H9 (cell line): ENCODE measurements around the gene DDIT4. TPM values are rescaled to one million over a fixed set of nuclear protein-coding genes. Genes with fewer than 3 reads are reported as not detected.

Source experiments
- DNase-seq: peaks from one replicate; pipeline ENCODE4 v3.0.0-alpha.2; 2017
- H2AFZ ChIP-seq: one replicate; pipeline ENCODE4 v1.6.1; 2013; ENCODE audit warnings: mild to moderate bottlenecking, low read length, control low read depth, moderate library complexity
- H2AK5ac ChIP-seq: 2 replicates; pipeline ENCODE4 v1.6.1; 2013; ENCODE audit warnings: low read length, control low read depth, mixed read lengths; ENCODE audit not compliant: insufficient read length
- H2BK120ac ChIP-seq: one replicate; pipeline ENCODE4 v1.6.1; 2013; ENCODE audit warnings: low read depth, mild to moderate bottlenecking, low read length, control low read depth, inconsistent platforms; ENCODE audit not compliant: poor library complexity, severe bottlenecking
- H2BK12ac ChIP-seq: 2 replicates; pipeline ENCODE4 v1.6.1; 2013; ENCODE audit warnings: low read length, control low read depth, mixed read lengths, low read depth; ENCODE audit not compliant: insufficient read length
- H2BK15ac ChIP-seq: 2 replicates; pipeline ENCODE4 v1.6.1; 2013; ENCODE audit warnings: low read depth, low read length, control low read depth
- H2BK20ac ChIP-seq: one replicate; pipeline ENCODE4 v1.6.1; 2013; ENCODE audit warnings: low read depth, mild to moderate bottlenecking, low read length, control low read depth, inconsistent platforms; ENCODE audit not compliant: poor library complexity, severe bottlenecking
- H2BK5ac ChIP-seq: 2 replicates; pipeline ENCODE4 v1.6.1; 2013; ENCODE audit warnings: low read length, control low read depth, mixed read lengths; ENCODE audit not compliant: insufficient read length
- H3K14ac ChIP-seq: 2 replicates; pipeline ENCODE4 v1.6.1; 2013; ENCODE audit warnings: low read length, control low read depth; ENCODE audit not compliant: insufficient read depth
- H3K18ac ChIP-seq: 2 replicates; pipeline ENCODE4 v1.6.1; 2013; ENCODE audit warnings: low read depth, mild to moderate bottlenecking, mixed read lengths, low read length, control low read depth; ENCODE audit not compliant: insufficient read length
- H3K23ac ChIP-seq: 2 replicates; pipeline ENCODE4 v1.6.1; 2013; ENCODE audit warnings: low read length, control low read depth, mixed read lengths, low read depth; ENCODE audit not compliant: insufficient read length
- H3K23me2 ChIP-seq: 2 replicates; pipeline ENCODE4 v1.6.1; 2013; ENCODE audit warnings: low read depth, mild to moderate bottlenecking, mixed read lengths, low read length, control low read depth; ENCODE audit not compliant: insufficient read length, poor library complexity, severe bottlenecking
- H3K27ac ChIP-seq: 2 replicates; pipeline ENCODE4 v1.5.1; 2013; ENCODE audit warnings: low read length, control low read depth, mixed read lengths, low read depth; ENCODE audit not compliant: insufficient read length
- H3K27me3 ChIP-seq: 2 replicates; pipeline ENCODE4 v1.6.1; 2013; ENCODE audit warnings: low read length, control low read depth, inconsistent platforms; ENCODE audit not compliant: insufficient read depth
- H3K4ac ChIP-seq: 2 replicates; pipeline ENCODE4 v1.6.1; 2013; ENCODE audit warnings: low read depth, mild to moderate bottlenecking, control low read depth, inconsistent platforms, low read length, moderate library complexity
- H3K4me1 ChIP-seq: 2 replicates; pipeline ENCODE4 v1.6.1; 2013; ENCODE audit warnings: low read length, control low read depth, inconsistent platforms; ENCODE audit not compliant: insufficient read depth
- H3K4me2 ChIP-seq: 2 replicates; pipeline ENCODE4 v1.6.1; 2013; ENCODE audit warnings: low read length, control low read depth, mixed read lengths; ENCODE audit not compliant: insufficient read length, insufficient read depth
- H3K56ac ChIP-seq: 2 replicates; pipeline ENCODE4 v1.6.1; 2013; ENCODE audit warnings: low read depth, mild to moderate bottlenecking, mixed read lengths, low read length, control low read depth; ENCODE audit not compliant: insufficient read length
- H3K79me1 ChIP-seq: 2 replicates; pipeline ENCODE4 v1.6.1; 2013; ENCODE audit warnings: low read depth, mild to moderate bottlenecking, moderate library complexity, low read length, control low read depth, inconsistent platforms; ENCODE audit not compliant: insufficient read depth, poor library complexity, severe bottlenecking
- H3K79me2 ChIP-seq: 2 replicates; pipeline ENCODE4 v1.6.1; 2013; ENCODE audit warnings: low read length, control low read depth, inconsistent platforms; ENCODE audit not compliant: insufficient read depth
- H3K9ac ChIP-seq: 2 replicates; pipeline ENCODE4 v1.6.1; 2013; ENCODE audit warnings: low read length, control low read depth, mixed read lengths; ENCODE audit not compliant: insufficient read length; ENCODE audit errors: extremely low read depth
- H3K9me3 ChIP-seq: one replicate; pipeline ENCODE4 v1.6.1; 2013; ENCODE audit warnings: low read depth, low read length, inconsistent platforms; ENCODE audit not compliant: control insufficient read depth
- H3T11ph ChIP-seq: one replicate; pipeline ENCODE4 v1.6.1; 2013; ENCODE audit warnings: mild to moderate bottlenecking, low read length, control low read depth, inconsistent platforms
- H4K20me1 ChIP-seq: one replicate; pipeline ENCODE4 v1.6.1; 2013; ENCODE audit not compliant: control insufficient read depth, insufficient read length, insufficient read depth
- H4K5ac ChIP-seq: 2 replicates; pipeline ENCODE4 v1.6.1; 2013; ENCODE audit warnings: low read depth, mild to moderate bottlenecking, mixed read lengths, low read length, control low read depth; ENCODE audit not compliant: insufficient read length
- H4K8ac ChIP-seq: replicated peaks from 2 replicates; pipeline ENCODE4 v1.6.1; 2013; ENCODE audit warnings: low read length, control low read depth, mixed read lengths, low read depth; ENCODE audit not compliant: insufficient read length
- H4K91ac ChIP-seq: 2 replicates; pipeline ENCODE4 v1.6.1; 2013; ENCODE audit warnings: low read depth, mild to moderate bottlenecking, moderate library complexity, mixed read lengths, low read length, control low read depth; ENCODE audit not compliant: insufficient read length
- H3K27ac Mint-ChIP-seq, 3 experiments: 2 replicates in 2 of 3; 3 replicates in 1 of 3; pipeline ENCODE4 v1.8.0; 2020 to 2021; ENCODE audit warnings: mixed read lengths in 3 of 3, mild to moderate bottlenecking in 1 of 3, moderate library complexity in 1 of 3
- H3K27me3 Mint-ChIP-seq: 2 replicates; pipeline ENCODE4 v1.8.0; 2021; ENCODE audit warnings: low read depth, mild to moderate bottlenecking, moderate library complexity, mixed read lengths
- H3K36me3 Mint-ChIP-seq, 3 experiments: 2 replicates in 2 of 3; 3 replicates in 1 of 3; pipeline ENCODE4 v1.8.0; 2020 to 2021; ENCODE audit warnings: low read depth in 3 of 3, mixed read lengths in 3 of 3; ENCODE audit not compliant: insufficient read depth in 1 of 3
- H3K4me1 Mint-ChIP-seq, 2 experiments: 2 replicates each; pipeline ENCODE4 v1.8.0; 2020; ENCODE audit warnings: mixed read lengths in 2 of 2
- H3K4me3 Mint-ChIP-seq, 2 experiments: 2 replicates in 1 of 2; 3 replicates in 1 of 2; pipeline ENCODE4 v1.8.0; 2020 to 2021; ENCODE audit warnings: mild to moderate bottlenecking in 2 of 2, mixed read lengths in 2 of 2, moderate library complexity in 1 of 2
- H3K9me3 Mint-ChIP-seq, 2 experiments: 2 replicates in 1 of 2; 3 replicates in 1 of 2; pipeline ENCODE4 v1.8.0; 2020; ENCODE audit warnings: mild to moderate bottlenecking in 2 of 2, mixed read lengths in 2 of 2, moderate library complexity in 1 of 2
- CTCF ChIP-seq: fragments of 200-600 bp; sonication (generic); conservative IDR thresholded peaks from 3 replicates; pipeline ENCODE4 v1.8.0; 2021; ENCODE audit warnings: antibody characterized with exemption, mild to moderate bottlenecking
- WGBS: extraction: QIAGEN DNeasy Blood & Tissue Kit; methylation state at CpG from one replicate; pipeline ENCODE4 v1.1.7; 2013; ENCODE audit warnings: missing lambda C conversion rate, low lambda C conversion rate, mixed read lengths; ENCODE audit not compliant: insufficient read length; ENCODE audit errors: extremely low coverage; 5-methylcytosine and 5-hydroxymethylcytosine counted together
- total RNA-seq: library from RNA; stranded (reverse); gene quantifications from 2 replicates; pipeline ENCODE4 v1.2.1, GENCODE V29; 2021

The DDIT4 gene
- total RNA-seq, 1 experiment from 2014 or later: 84.0 TPM

GRCh38 chr10:72272689-72273409, 875 bp upstream of the DDIT4 start:
- Histone ChIP-seq H4K5ac (no peak overlapping the region), H3K27me3 (no peaks in the 10 kb centered on the region), H2BK5ac (no peak overlapping the region), H2BK120ac (peak overlapping the region; percentile 3), H3K9ac (peak overlapping the region; percentile 82), H3K9me3 (no peaks in the 10 kb centered on the region), H3K4me1 (peaks cover 2% of the 10 kb centered on the region; the same call in 1 of the 2 replicates), H3K56ac (no peak overlapping the region), H4K91ac (no peak overlapping the region), H3K14ac (peak overlapping the region; percentile 74), H3K79me1 (no peaks in the 10 kb centered on the region), H2AK5ac (no peak overlapping the region), H2BK20ac (no peak overlapping the region), H3T11ph (no peak overlapping the region), H4K20me1 (no peaks in the 10 kb centered on the region), H3K27ac (peak overlapping the region; percentile 41), H3K23ac (no peak overlapping the region), H3K18ac (peak overlapping the region; percentile 92), H2AFZ (no peak overlapping the region), H3K4me2 (peak overlapping the region; percentile 68), H3K4ac (no peak overlapping the region; the same call in 1 of the 2 replicates), H2BK15ac (no peak overlapping the region), H2BK12ac (no peak overlapping the region), H3K23me2 (peaks cover 25% of the 10 kb centered on the region), H4K8ac (no peak overlapping the region), H3K79me2 (no peaks in the 10 kb centered on the region; the same call in 1 of the 2 replicates)
- peak overlapping the region; percentile 87 to 95 for H3K4me3 Mint-ChIP-seq
- TF ChIP-seq CTCF: no peak
- H3K27ac Mint-ChIP-seq: peak overlapping the region; percentile 99 to 100 (median 100)
- DNase-seq: peak; percentile 93
- H3K9me3 Mint-ChIP-seq: peaks cover 0 to 5% of the 10 kb centered on the region in 2 experiments; a peak in 1 of 5 replicates
- peaks cover 11 to 24% (median 20%) of the 10 kb centered on the region in 3 experiments for H3K36me3 Mint-ChIP-seq
- WGBS: no CpG with 5 or more reads among the region's 28 CpGs
- peaks cover 47 to 49% of the 10 kb centered on the region in 2 experiments for H3K4me1 Mint-ChIP-seq
- peaks cover 4% of the 10 kb centered on the region for H3K27me3 Mint-ChIP-seq
